H1 (cell line): ENCODE measurements around the gene ATP5MC2. TPM values are rescaled to one million over a fixed set of nuclear protein-coding genes. Genes with fewer than 3 reads are reported as not detected.

ENCODE experiments used
- ATF2 ChIP-seq: IDR thresholded peaks from 2 replicates; pipeline ENCODE4 v1.6.1; 2012; ENCODE audit warnings: low read length, inconsistent platforms
- CHD1 ChIP-seq: IDR thresholded peaks from 2 replicates; pipeline ENCODE4 v1.6.1; 2012; ENCODE audit warnings: low read depth, low read length, improper control_type of control experiment
- CHD7 ChIP-seq: fragments of 300-600 bp; sonication (generic); IDR thresholded peaks from 2 replicates; pipeline ENCODE4 v1.7.1; 2012; ENCODE audit warnings: low read length, moderate library complexity, mild to moderate bottlenecking, inconsistent platforms; ENCODE audit not compliant: insufficient replicate concordance
- CREB1 ChIP-seq: IDR thresholded peaks from 2 replicates; pipeline ENCODE4 v1.6.1; 2012; ENCODE audit warnings: inconsistent platforms
- EGR1 ChIP-seq: IDR thresholded peaks from 2 replicates; pipeline ENCODE4 v1.6.1; 2011; ENCODE audit warnings: low read depth, low read length, borderline replicate concordance
- MAFK ChIP-seq: IDR thresholded peaks from 2 replicates; pipeline ENCODE4 v1.6.1; 2012; ENCODE audit warnings: low read depth, mild to moderate bottlenecking, improper control_type of control experiment, low read length
- POLR2A ChIP-seq, 2 experiments: IDR thresholded peaks; 1 replicate in 1 of 2; 2 replicates in 1 of 2; pipeline ENCODE4 v1.6.1; 2011; ENCODE audit warnings: low read depth in 2 of 2, low read length in 2 of 2, mild to moderate bottlenecking in 2 of 2; ENCODE audit errors: control extremely low read depth in 1 of 2
- SAP30 ChIP-seq: fragments of 300-600 bp; sonication (generic); IDR thresholded peaks from 2 replicates; pipeline ENCODE4 v1.7.1; 2012; ENCODE audit warnings: low read length, moderate library complexity, mild to moderate bottlenecking, inconsistent platforms; ENCODE audit not compliant: insufficient read depth, insufficient replicate concordance
- TEAD4 ChIP-seq: IDR thresholded peaks from 2 replicates; pipeline ENCODE4 v1.6.1; 2012; ENCODE audit warnings: low read depth, low read length, inconsistent platforms, mixed read lengths
- USF2 ChIP-seq: IDR thresholded peaks from 2 replicates; pipeline ENCODE4 v1.6.1; 2011; ENCODE audit warnings: low read length, improper control_type of control experiment
- polyA plus RNA-seq, 7 experiments: library from polyadenylated mRNA; depleted of rRNA in 3 of 7; stranded (reverse) in 5 of 7; unstranded in 2 of 7; fragments of >200 nt in 5 of 7; fragments of 200-250 nt in 2 of 7; gene quantifications; 1 replicate in 5 of 7; 2 replicates in 1 of 7; 4 replicates in 1 of 7; pipeline versions ENCODE4 v1.2.1 to v1.2.3, GENCODE V29; 2011 to 2013; ENCODE audit warnings: missing spikeins in 2 of 7, mixed read lengths in 2 of 7
- total RNA-seq: library from RNA; stranded (reverse); fragmentation: NEBNext Ultra II Directional; extraction: Animal tissue kit (Norgen Biotek cat#: 25700); gene quantifications from 2 replicates; pipeline ENCODE4 v1.2.1, GENCODE V29; 2021

ATP5MC2 gene
- total and polyA plus RNA-seq, 2 of the 8 experiments (the other 6 are each of a cell fraction or from before 2014, with no cell fraction given), result 408 to 952 TPM

- TF ChIP-seq CREB1 (peak; percentile 19; the same call in 1 of the 2 replicates), SAP30 (peak; percentile 30), CHD1 (no peak), EGR1 (no peak), TEAD4 (no peak), POLR2A (IDR thresholded peaks at IDR 0.05; ENCODE audit: control extremely low read depth in 1 of 2, low read depth in 2 of 2, low read length in 2 of 2) (peak in 1 of 2 experiments; percentile 73; a peak in 2 of 3 replicates), MAFK (no peak), USF2 (no peak), ATF2 (no peak), CHD7 (no peak)
Measured at GRCh38 chr12:53696285-53696654, 20.4 kb upstream of the ATP5MC2 start (continued).
